Transverse colon (tissue), 4 donors: ENCODE results near the gene CHEK2. TPM values are rescaled to one million over a fixed set of nuclear protein-coding genes. Genes with fewer than 3 reads are reported as not detected.
"Not testable (repeated sequence)": the region's sequence is repeated elsewhere in the genome, so short reads cannot be mapped to it uniquely, and the experiment has no call there.

Experiments
- DNase-seq: peaks from one replicate; pipeline ENCODE4 v3.0.0-alpha.2; 2019
- H3K27ac ChIP-seq, 4 donors: fragments of 200-600 bp; sonication (generic); 2 replicates each; pipeline ENCODE4 v1.5.1; 2016 to 2018; ENCODE audit warnings: inconsistent platforms in 4 of 4
- H3K27me3 ChIP-seq: fragments of 200-600 bp; sonication (generic); 2 replicates; pipeline ENCODE4 v1.5.1; 2017; ENCODE audit warnings: inconsistent platforms
- H3K36me3 ChIP-seq, 4 donors: fragments of 200-600 bp; sonication (generic); 2 replicates each; pipeline ENCODE4 v1.5.1; 2017 to 2019; ENCODE audit warnings: inconsistent platforms in 4 of 4
- H3K4me1 ChIP-seq, 4 donors: fragments of 200-600 bp; sonication (generic); 2 replicates each; pipeline ENCODE4 v1.5.1; 2017 to 2020; ENCODE audit warnings: inconsistent platforms in 4 of 4
- H3K4me3 ChIP-seq, 4 donors: fragments of 200-600 bp; sonication (generic); 1 replicate in 1 of 4; 2 replicates in 3 of 4; pipeline versions ENCODE4 v1.5.1 to v1.6.1; 2017 to 2019; ENCODE audit warnings: inconsistent platforms in 4 of 4
- H3K9me3 ChIP-seq, 2 donors: fragments of 200-600 bp; sonication (generic); 2 replicates each; pipeline ENCODE4 v1.5.1; 2017 to 2019; ENCODE audit warnings: inconsistent platforms in 2 of 2
- EP300 ChIP-seq: sonication (generic); formaldehyde crosslinking; IDR thresholded peaks from one replicate; pipeline ENCODE4 v1.6.1; 2017; ENCODE audit warnings: antibody characterized with exemption, low read depth
- POLR2A ChIP-seq: fragments of 450-650 bp; IDR thresholded peaks from one replicate; pipeline ENCODE4 v1.6.1; 2016; ENCODE audit warnings: antibody characterized with exemption, mild to moderate bottlenecking, moderate library complexity
- POLR2AphosphoS5 ChIP-seq, 3 donors: sonication (generic); formaldehyde crosslinking; IDR thresholded peaks; one replicate each; pipeline ENCODE4 v1.6.1; 2016; ENCODE audit warnings: antibody characterized with exemption in 3 of 3
- WGBS, 2 donors: methylation state at CpG; one replicate each; pipeline ENCODE4 v1.1.5; 2018; ENCODE audit warnings: low coverage in 1 of 2; 5-methylcytosine and 5-hydroxymethylcytosine counted together
- in situ Hi-C, 4 donors: fragments of 200-750 bp; cut with MboI; loops; one replicate each; pipeline versions ENCODE4 v1.15.0 to v1.15.1; 2017; ENCODE audit warnings: low sequenced_read_pairs in 3 of 4, low pct_ligation_motif_present in 1 of 4, low pct_unique_long_range_greater_than_20kb in 1 of 4
- intact Hi-C: fragments of 100-400 bp; cut with DNase I; formaldehyde crosslinking; loops from one replicate; pipeline ENCODE4 v1.15.1; 2023; ENCODE audit warnings: low total_unique reads
- total RNA-seq, 4 donors: library from RNA; depleted of rRNA; stranded (reverse); fragments of >200 nt; gene quantifications; one replicate each; pipeline ENCODE4 v1.1.0, GENCODE V29; 2016
- TF ChIP-seq, protein P1 (sequence below), 5 experiments: fragments of 200-600 bp in 3 of 5; fragments of 450-650 bp in 2 of 5; sonication (generic) in 3 of 5; IDR thresholded peaks; 1 replicate in 2 of 5; 2 replicates in 3 of 5; pipeline ENCODE4 v1.5.1; 2016 to 2017; ENCODE audit warnings: antibody characterized with exemption in 5 of 5, inconsistent platforms in 3 of 5, mild to moderate bottlenecking in 2 of 5, moderate library complexity in 1 of 5

Gene CHEK2
- total RNA-seq, 4 donors from 2014 or later, result 6.6 to 12.1 (median 10.8) TPM; not detected in 1

DNA sequence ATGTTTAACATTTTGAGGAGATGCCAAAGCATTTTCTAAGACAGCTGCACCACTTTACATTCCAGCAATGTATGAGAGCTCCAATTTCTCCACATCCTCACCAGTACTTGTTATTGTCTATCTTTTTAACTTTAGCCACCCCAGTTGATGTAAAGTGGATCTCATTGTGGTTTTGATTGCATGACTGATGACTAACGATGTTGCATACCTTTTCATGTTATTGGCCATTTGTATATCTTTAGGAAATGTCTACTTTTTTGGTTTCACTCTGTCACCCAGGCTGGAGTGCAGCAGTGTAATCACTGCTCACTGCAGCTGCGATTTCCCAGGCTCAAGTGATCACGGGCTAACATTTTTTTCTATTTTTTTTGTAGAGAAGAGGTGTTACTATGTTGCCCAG is 70.9 kb downstream of the CHEK2 start:
- H3K27me3 ChIP-seq, result no peaks in the 10 kb centered on the region
- 80 to 94% methylated on average over 1 to 3 of the region's 3 CpGs for WGBS, 2 donors
- peaks cover 0 to 4% (median 0%) of the 10 kb centered on the region in 4 donors for H3K4me1 ChIP-seq
- no peak for TF ChIP-seq POLR2A
- TF ChIP-seq EP300, result no peak
- TF ChIP-seq, protein P1, sequence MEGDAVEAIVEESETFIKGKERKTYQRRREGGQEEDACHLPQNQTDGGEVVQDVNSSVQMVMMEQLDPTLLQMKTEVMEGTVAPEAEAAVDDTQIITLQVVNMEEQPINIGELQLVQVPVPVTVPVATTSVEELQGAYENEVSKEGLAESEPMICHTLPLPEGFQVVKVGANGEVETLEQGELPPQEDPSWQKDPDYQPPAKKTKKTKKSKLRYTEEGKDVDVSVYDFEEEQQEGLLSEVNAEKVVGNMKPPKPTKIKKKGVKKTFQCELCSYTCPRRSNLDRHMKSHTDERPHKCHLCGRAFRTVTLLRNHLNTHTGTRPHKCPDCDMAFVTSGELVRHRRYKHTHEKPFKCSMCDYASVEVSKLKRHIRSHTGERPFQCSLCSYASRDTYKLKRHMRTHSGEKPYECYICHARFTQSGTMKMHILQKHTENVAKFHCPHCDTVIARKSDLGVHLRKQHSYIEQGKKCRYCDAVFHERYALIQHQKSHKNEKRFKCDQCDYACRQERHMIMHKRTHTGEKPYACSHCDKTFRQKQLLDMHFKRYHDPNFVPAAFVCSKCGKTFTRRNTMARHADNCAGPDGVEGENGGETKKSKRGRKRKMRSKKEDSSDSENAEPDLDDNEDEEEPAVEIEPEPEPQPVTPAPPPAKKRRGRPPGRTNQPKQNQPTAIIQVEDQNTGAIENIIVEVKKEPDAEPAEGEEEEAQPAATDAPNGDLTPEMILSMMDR (IDR thresholded peaks at IDR 0.05), result no peak
- TF ChIP-seq POLR2AphosphoS5 (IDR thresholded peaks at IDR 0.05), result no peak
- intact Hi-C loops, result no loop called here
- H3K36me3 ChIP-seq, result no peaks in the 10 kb centered on the region
- no peak overlapping the region for H3K4me3 ChIP-seq
- in situ Hi-C loops, result no loop called here
- H3K27ac ChIP-seq, result no peak overlapping the region
- no peaks in the 10 kb centered on the region for H3K9me3 ChIP-seq
- DNase-seq, result no peak

DNA sequence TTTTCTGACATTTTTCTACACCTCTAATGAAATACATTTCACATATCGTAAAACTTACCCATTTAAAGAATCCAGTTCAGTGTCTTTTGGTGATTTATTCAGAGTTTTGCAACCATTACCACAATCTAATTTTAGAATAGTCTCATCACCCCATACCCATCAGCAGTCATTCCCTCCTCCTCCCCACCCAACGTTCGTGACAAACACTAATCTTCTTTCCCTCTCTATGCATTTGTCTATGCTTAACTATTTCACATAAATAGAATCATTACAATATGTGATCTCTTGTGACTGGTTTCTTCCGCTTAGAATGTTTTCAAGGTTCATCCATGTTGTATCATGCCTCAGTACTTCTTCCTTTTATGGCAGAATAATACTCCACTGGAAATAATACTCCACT is 71.5 kb downstream of the CHEK2 start:
- no peak for DNase-seq
- Histone ChIP-seq H3K4me1 (peaks cover 0 to 4% (median 0%) of the 10 kb centered on the region in 4 donors), H3K27ac (no peak overlapping the region), H3K36me3 (no peaks in the 10 kb centered on the region), H3K9me3 (no peaks in the 10 kb centered on the region), H3K4me3 (no peak overlapping the region), H3K27me3 (no peaks in the 10 kb centered on the region)
- WGBS, 2 donors, result 77 to 81% methylated on average over 4 of the region's 4 CpGs
- TF ChIP-seq POLR2A (no peak), POLR2AphosphoS5 (IDR thresholded peaks at IDR 0.05) (no peak), EP300 (no peak)
- TF ChIP-seq, protein P1 (IDR thresholded peaks at IDR 0.05), result no peak
- in situ Hi-C loops, result no loop called here
- intact Hi-C loops, result no loop called here

GRCh38 chr22:28669387-28669786 is 72.2 kb downstream of the CHEK2 start:
- Histone ChIP-seq H3K27me3 (no peaks in the 10 kb centered on the region), H3K4me1 (peaks cover 0 to 2% (median 0%) of the 10 kb centered on the region in 4 donors), H3K36me3 (no peaks in the 10 kb centered on the region), H3K9me3 (no peaks in the 10 kb centered on the region), H3K4me3 (no peak overlapping the region), H3K27ac (no peak overlapping the region)
- no peak for DNase-seq
- intact Hi-C loops, result no loop called here
- in situ Hi-C loops, result no loop called here
- TF ChIP-seq, protein P1 (IDR thresholded peaks at IDR 0.05), result no peak
- TF ChIP-seq EP300 (no peak), POLR2AphosphoS5 (IDR thresholded peaks at IDR 0.05) (no peak), POLR2A (no peak)
- WGBS, 2 donors, result 58 to 71% methylated on average over 2 of the region's 2 CpGs

- H3K4me1 ChIP-seq, H3K27ac ChIP-seq, H3K36me3 ChIP-seq, H3K4me3 ChIP-seq, in situ Hi-C loops, H3K27me3 ChIP-seq, intact Hi-C loops, DNase-seq, H3K9me3 ChIP-seq: not testable (repeated sequence)
- no CpG with 5 or more reads among the region's 13 CpGs for WGBS, 2 donors
These were observed 78.1 kb downstream of the CHEK2 start for GRCh38 chr22:28663569-28663942.

DNA sequence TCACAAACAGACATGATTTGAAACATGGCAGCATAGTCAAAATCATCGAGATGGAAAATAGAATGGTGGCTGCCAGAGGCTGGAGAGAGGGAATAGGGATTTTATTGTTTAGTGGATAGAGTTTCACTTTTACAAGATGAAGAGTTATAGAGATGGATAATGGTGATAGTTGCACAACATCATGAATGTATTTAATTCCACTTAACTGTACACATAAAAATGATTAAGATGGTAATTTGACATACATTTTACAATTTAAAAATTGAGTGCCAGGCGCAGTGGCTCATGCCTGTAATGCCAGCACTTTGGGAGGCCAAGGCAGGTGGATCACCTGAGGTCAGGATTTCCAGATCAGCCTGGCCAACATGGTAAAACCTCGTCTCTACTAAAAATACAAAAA is 83.2 kb downstream of the CHEK2 start:
- Histone ChIP-seq H3K27ac (no peak overlapping the region), H3K4me1 (no peaks in the 10 kb centered on the region), H3K36me3 (no peaks in the 10 kb centered on the region), H3K4me3 (no peak overlapping the region), H3K27me3 (no peaks in the 10 kb centered on the region), H3K9me3 (no peaks in the 10 kb centered on the region)
- no peak for TF ChIP-seq EP300
- no peak for TF ChIP-seq POLR2A
- TF ChIP-seq, protein P1 (IDR thresholded peaks at IDR 0.05), result no peak
- TF ChIP-seq POLR2AphosphoS5 (IDR thresholded peaks at IDR 0.05), result no peak
- DNase-seq, result no peak
- intact Hi-C loops, result no loop called here
- in situ Hi-C loops, result no loop called here
- 69 to 81% methylated on average over 2 to 3 of the region's 3 CpGs for WGBS, 2 donors
